Body of pancreas (tissue), 4 donors: ENCODE results near the gene HSF4. TPM values are rescaled to one million over a fixed set of nuclear protein-coding genes. Genes with fewer than 3 reads are reported as not detected.
A peak's percentile ranks its signal among the peaks of the same experiment; 100 is the strongest.

ENCODE experiments used
- ATAC-seq: fragments of 150-250 bp; one replicate; pipeline ENCODE4 v1.9.1; 2016
- DNase-seq, 4 donors: peaks; one replicate each; pipeline ENCODE4 v3.0.0-alpha.2; 2019
- H3K27ac ChIP-seq, 4 donors: fragments of 200-600 bp; sonication (generic); 1 replicate in 3 of 4; 2 replicates in 1 of 4; pipeline versions ENCODE4 v1.5.1 to v1.6.1; 2016 to 2019; ENCODE audit warnings: mild to moderate bottlenecking in 1 of 4, mixed read lengths in 1 of 4, moderate library complexity in 1 of 4
- H3K27me3 ChIP-seq, 2 donors: fragments of 200-600 bp; sonication (generic); one replicate each; pipeline ENCODE4 v1.6.0; 2016; ENCODE audit warnings: mild to moderate bottlenecking in 1 of 2
- H3K36me3 ChIP-seq, 2 donors: fragments of 200-600 bp; sonication (generic); replicated peaks in 1 of 2; 2 replicates each; pipeline ENCODE4 v1.5.1; 2016; ENCODE audit warnings: low read depth in 2 of 2; ENCODE audit not compliant: insufficient read depth in 1 of 2
- H3K4me1 ChIP-seq: fragments of 200-600 bp; sonication (generic); one replicate; pipeline ENCODE4 v1.6.0; 2016
- H3K4me3 ChIP-seq, 2 donors: fragments of 200-600 bp; sonication (generic); 1 replicate in 1 of 2; 2 replicates in 1 of 2; pipeline ENCODE4 v1.5.1; 2016 to 2019
- H3K9me3 ChIP-seq, 3 donors: fragments of 200-600 bp; sonication (generic); 1 replicate in 2 of 3; 2 replicates in 1 of 3; pipeline ENCODE4 v1.5.1; 2016
- CTCF ChIP-seq, 7 experiments: fragments of 450-650 bp in 4 of 7; fragments of 200-600 bp in 3 of 7; sonication (generic) in 3 of 7; IDR thresholded peaks; one replicate each; pipeline ENCODE4 v1.5.1; 2016 to 2019; ENCODE audit warnings: antibody characterized with exemption in 7 of 7
- POLR2A ChIP-seq, 3 donors: fragments of 450-650 bp; IDR thresholded peaks; one replicate each; pipeline ENCODE4 v1.6.1; 2016; ENCODE audit warnings: antibody characterized with exemption in 3 of 3, mild to moderate bottlenecking in 2 of 3
- WGBS, 2 donors: methylation state at CpG; one replicate each; pipeline ENCODE4 v1.1.5; 2017; 5-methylcytosine and 5-hydroxymethylcytosine counted together
- intact Hi-C: fragments of 100-400 bp; cut with DNase I; formaldehyde crosslinking; loops from one replicate; pipeline ENCODE4 v1.15.1; 2023
- total RNA-seq, 2 donors: library from RNA; depleted of rRNA; stranded (reverse); fragments of >200 nt; gene quantifications; one replicate each; pipeline ENCODE4 v1.1.0, GENCODE V29; 2016

HSF4 gene
- total RNA-seq, 2 donors from 2014 or later, result 76.8 to 352 TPM

GRCh38 chr16:67174706-67175231 lies 10.2 kb downstream of the HSF4 start:
- intact Hi-C loops, result no loop called here
- no peak for TF ChIP-seq POLR2A (IDR thresholded peaks at IDR 0.05)
- no peak for TF ChIP-seq CTCF (IDR thresholded peaks at IDR 0.05)

DNA sequence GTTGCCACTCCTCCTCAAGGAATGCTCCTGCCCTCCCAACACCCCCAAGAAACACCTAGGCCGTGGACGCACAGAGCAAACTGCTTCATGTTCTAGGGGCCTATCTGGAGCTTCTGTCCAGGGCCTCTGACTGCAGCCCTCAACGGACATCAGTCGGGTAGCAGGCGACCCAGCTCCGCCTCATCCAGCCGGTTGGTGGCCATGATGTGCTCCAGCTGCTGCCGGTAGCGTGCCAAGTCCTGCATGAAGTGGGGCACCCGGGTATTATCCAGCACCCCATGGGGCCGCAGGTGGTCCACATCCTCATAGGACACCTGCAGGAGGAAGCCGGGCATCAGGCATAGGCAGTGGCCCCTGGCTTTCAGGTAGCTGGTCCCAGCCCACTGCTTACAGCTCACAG lies 12.1 kb downstream of the HSF4 start:
- Histone ChIP-seq H3K27ac (no peak overlapping the region), H3K36me3 (no peaks in the 10 kb centered on the region), H3K4me3 (no peak overlapping the region), H3K4me1 (peaks cover 40% of the 10 kb centered on the region), H3K9me3 (no peaks in the 10 kb centered on the region), H3K27me3 (no peaks in the 10 kb centered on the region)
- TF ChIP-seq POLR2A (IDR thresholded peaks at IDR 0.05), result no peak
- no peak for TF ChIP-seq CTCF (IDR thresholded peaks at IDR 0.05)
- ATAC-seq (no peak), DNase-seq (no peak)
- intact Hi-C loops, result no loop called here
- 89 to 94% methylated on average over 9 to 11 of the region's 12 CpGs for WGBS, 2 donors

More at GRCh38 chr16:67174706-67175231, 10.2 kb downstream of the HSF4 start:
- H3K9me3 ChIP-seq, result no peaks in the 10 kb centered on the region
- 57 to 94% methylated on average over 10 to 31 of the region's 31 CpGs for WGBS, 2 donors
- peaks cover 53% of the 10 kb centered on the region for H3K4me1 ChIP-seq
- no peaks in the 10 kb centered on the region for H3K36me3 ChIP-seq
- no peak for ATAC-seq
- H3K4me3 ChIP-seq, result no peak overlapping the region
- H3K27ac ChIP-seq, result peak overlapping the region; percentile 76 to 94 (median 87)
- DNase-seq, result no peak
- H3K27me3 ChIP-seq, result no peaks in the 10 kb centered on the region

- Histone ChIP-seq H3K27ac (peak overlapping the region; percentile 86 to 94 (median 88)), H3K36me3 (no peaks in the 10 kb centered on the region), H3K27me3 (no peaks in the 10 kb centered on the region), H3K9me3 (no peaks in the 10 kb centered on the region), H3K4me3 (no peak overlapping the region), H3K4me1 (peaks cover 41% of the 10 kb centered on the region)
- intact Hi-C loops, result no loop called here
- 2 to 10% methylated on average over 23 to 35 of the region's 73 CpGs for whole genome bisulfite sequencing, 2 donors
- peak; percentile 92 to 96 (median 94) for DNase-seq
- peak; percentile 85 for ATAC-seq
- TF ChIP-seq POLR2A (IDR thresholded peaks at IDR 0.05) (peak; percentile 61 to 77 (median 73)), CTCF (IDR thresholded peaks at IDR 0.05) (peak in 4 of 7 experiments; percentile 23 to 38 (median 36))
These were observed 13.5 kb downstream of the HSF4 start for GRCh38 chr16:67177743-67178699.

GRCh38 chr16:67179421-67180080 lies 15.0 kb downstream of the HSF4 start:
- no peak overlapping the region for H3K4me3 ChIP-seq
- H3K27ac ChIP-seq, result no peak overlapping the region
- TF ChIP-seq CTCF (IDR thresholded peaks at IDR 0.05) (no peak), POLR2A (IDR thresholded peaks at IDR 0.05) (no peak)
- peaks cover 34% of the 10 kb centered on the region for H3K4me1 ChIP-seq
- H3K9me3 ChIP-seq, result no peaks in the 10 kb centered on the region
- H3K27me3 ChIP-seq, result no peaks in the 10 kb centered on the region
- H3K36me3 ChIP-seq, result no peaks in the 10 kb centered on the region
- no peak for DNase-seq
- 92 to 100% methylated on average over 1 to 12 of the region's 13 CpGs for WGBS, 2 donors
- intact Hi-C loops, result loop anchor here (10.0 kb wide), 1 partner anchor 205 kb away; no protein-coding TSS in a partner anchor
- no peak for ATAC-seq
